Nephron (organoid): ENCODE results near the gene MT1E.
A peak's percentile ranks its signal among the peaks of the same experiment; 100 is the strongest.
"Not testable (repeated sequence)": the region's sequence is repeated elsewhere in the genome, so short reads cannot be mapped to it uniquely, and the experiment has no call there.

Experiments used
- H3K27ac Mint-ChIP-seq, 3 experiments: 2 replicates each; pipeline ENCODE4 v1.8.0; 2020; ENCODE audit warnings: mixed read lengths in 3 of 3, mild to moderate bottlenecking in 2 of 3, moderate library complexity in 1 of 3
- H3K27me3 Mint-ChIP-seq: 2 replicates; pipeline ENCODE4 v1.8.0; 2021; ENCODE audit warnings: low read depth, mild to moderate bottlenecking, moderate library complexity, mixed read lengths
- H3K36me3 Mint-ChIP-seq: 2 replicates; pipeline ENCODE4 v1.8.0; 2020; ENCODE audit warnings: low read depth, mixed read lengths
- H3K4me1 Mint-ChIP-seq: 2 replicates; pipeline ENCODE4 v1.8.0; 2020; ENCODE audit warnings: mixed read lengths
- H3K4me3 Mint-ChIP-seq, 3 experiments: 2 replicates each; pipeline ENCODE4 v1.8.0; 2020; ENCODE audit warnings: mild to moderate bottlenecking in 3 of 3, mixed read lengths in 3 of 3, moderate library complexity in 2 of 3
- H3K9me3 Mint-ChIP-seq: 2 replicates; pipeline ENCODE4 v1.8.0; 2020; ENCODE audit warnings: mixed read lengths
- TF ChIP-seq, protein P1 (sequence below), 3 experiments: fragments of 200-600 bp; sonication (generic); IDR thresholded peaks; one replicate each; pipeline ENCODE4 v1.5.0; 2021; ENCODE audit warnings: antibody characterized with exemption in 3 of 3; ENCODE audit not compliant: unreplicated experiment in 3 of 3

MT1E gene

DNA sequence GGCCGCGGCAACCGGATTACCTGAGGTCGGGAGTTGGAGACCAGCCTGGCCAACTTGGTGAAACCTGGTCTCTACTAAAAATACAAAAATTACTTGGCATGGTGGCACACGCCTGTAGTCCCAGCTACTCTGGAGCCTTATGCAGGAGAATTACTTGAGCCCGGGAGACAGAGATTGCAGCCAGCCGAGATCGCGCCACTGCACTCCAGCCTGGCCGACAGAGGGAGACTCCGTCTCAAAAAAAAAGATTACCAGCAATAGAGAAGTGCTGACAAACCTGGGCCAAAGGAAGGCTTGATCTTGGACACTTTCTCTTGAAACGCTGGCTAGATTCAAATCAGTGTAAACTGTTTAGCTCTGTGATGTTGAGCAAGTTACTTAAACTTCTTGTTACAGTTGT is 48.3 kb downstream of the MT1E start:
- H3K9me3 Mint-ChIP-seq, result no peaks in the 10 kb centered on the region
- H3K4me3 Mint-ChIP-seq, result peak overlapping the region in 1 of 3 experiments; percentile 10
- TF ChIP-seq, protein P1, sequence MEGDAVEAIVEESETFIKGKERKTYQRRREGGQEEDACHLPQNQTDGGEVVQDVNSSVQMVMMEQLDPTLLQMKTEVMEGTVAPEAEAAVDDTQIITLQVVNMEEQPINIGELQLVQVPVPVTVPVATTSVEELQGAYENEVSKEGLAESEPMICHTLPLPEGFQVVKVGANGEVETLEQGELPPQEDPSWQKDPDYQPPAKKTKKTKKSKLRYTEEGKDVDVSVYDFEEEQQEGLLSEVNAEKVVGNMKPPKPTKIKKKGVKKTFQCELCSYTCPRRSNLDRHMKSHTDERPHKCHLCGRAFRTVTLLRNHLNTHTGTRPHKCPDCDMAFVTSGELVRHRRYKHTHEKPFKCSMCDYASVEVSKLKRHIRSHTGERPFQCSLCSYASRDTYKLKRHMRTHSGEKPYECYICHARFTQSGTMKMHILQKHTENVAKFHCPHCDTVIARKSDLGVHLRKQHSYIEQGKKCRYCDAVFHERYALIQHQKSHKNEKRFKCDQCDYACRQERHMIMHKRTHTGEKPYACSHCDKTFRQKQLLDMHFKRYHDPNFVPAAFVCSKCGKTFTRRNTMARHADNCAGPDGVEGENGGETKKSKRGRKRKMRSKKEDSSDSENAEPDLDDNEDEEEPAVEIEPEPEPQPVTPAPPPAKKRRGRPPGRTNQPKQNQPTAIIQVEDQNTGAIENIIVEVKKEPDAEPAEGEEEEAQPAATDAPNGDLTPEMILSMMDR (IDR thresholded peaks at IDR 0.05; ENCODE audit: unreplicated experiment in 3 of 3), result peak; percentile 44 to 54 (median 52)
- H3K27me3 Mint-ChIP-seq, result peaks cover 98% of the 10 kb centered on the region
- H3K27ac Mint-ChIP-seq, result no peak overlapping the region
- peaks cover 14% of the 10 kb centered on the region for H3K4me1 Mint-ChIP-seq
- H3K36me3 Mint-ChIP-seq, result no peaks in the 10 kb centered on the region

DNA sequence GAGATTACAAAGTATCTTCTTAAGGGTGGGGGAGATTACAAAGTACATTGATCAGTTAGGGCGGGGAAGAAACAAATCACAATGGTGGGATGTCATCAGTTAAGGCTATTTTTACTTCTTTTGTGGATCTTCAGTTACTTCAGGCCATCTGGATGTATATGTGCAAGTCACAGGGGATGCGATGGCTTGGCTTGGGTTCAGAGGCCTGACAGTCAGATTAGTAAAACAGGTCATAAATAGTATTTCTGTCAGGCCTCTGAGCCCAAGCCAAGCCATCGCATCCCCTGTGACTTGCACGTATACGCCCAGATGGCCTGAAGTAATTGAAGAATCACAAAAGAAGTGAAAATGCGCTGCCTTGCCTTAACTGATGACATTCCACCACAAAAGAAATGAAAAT is 49.0 kb downstream of the MT1E start:
- H3K4me3 Mint-ChIP-seq, H3K36me3 Mint-ChIP-seq, H3K27ac Mint-ChIP-seq: not testable (repeated sequence)

DNA sequence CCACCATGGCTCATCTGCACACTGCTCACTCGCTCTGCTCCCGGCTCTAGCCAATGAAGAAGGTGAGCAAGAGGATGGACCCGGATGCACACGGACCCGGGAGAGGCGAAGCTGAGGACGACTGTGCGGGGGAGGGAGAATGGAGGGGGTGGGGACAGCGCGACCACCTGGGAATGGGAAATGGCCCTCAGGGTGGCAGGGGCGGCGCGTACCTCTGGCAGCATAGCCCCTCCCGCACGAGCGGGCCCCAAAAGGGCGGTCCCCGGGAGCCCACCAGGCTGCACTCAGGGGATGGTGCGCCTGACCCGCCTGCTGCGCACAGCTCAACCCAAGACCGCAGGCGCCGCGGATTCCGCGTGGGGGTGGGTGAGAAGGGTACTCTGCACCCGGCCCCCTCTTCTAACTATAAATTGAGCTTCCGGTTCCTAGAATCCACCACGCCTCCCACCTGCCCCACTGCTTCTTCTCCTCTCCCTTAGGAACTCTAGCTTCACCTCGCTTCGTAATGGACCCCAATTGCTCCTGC is 50.2 kb downstream of the MT1E start:
- TF ChIP-seq, protein P1 (IDR thresholded peaks at IDR 0.05; ENCODE audit: unreplicated experiment in 3 of 3), result no peak
- Mint-ChIP-seq H3K4me1 (peaks cover 14% of the 10 kb centered on the region), H3K27me3 (peaks cover 92% of the 10 kb centered on the region), H3K9me3 (no peaks in the 10 kb centered on the region), H3K27ac (no peak overlapping the region), H3K36me3 (no peaks in the 10 kb centered on the region), H3K4me3 (peak overlapping the region; percentile 65 to 79 (median 74))

More for the DNA sequence above, 49.0 kb downstream of the MT1E start:
- peaks cover 14% of the 10 kb centered on the region for H3K4me1 Mint-ChIP-seq
- not testable (repeated sequence) for H3K9me3 Mint-ChIP-seq
- H3K27me3 Mint-ChIP-seq, result peaks cover 97% of the 10 kb centered on the region
